SK-N-MC (cell line): ENCODE measurements around the gene KRTAP5-6.
"Not testable (repeated sequence)": the region's sequence is repeated elsewhere in the genome, so short reads cannot be mapped to it uniquely, and the experiment has no call there.

Experiments used
- DNase-seq: peaks from one replicate; pipeline ENCODE4 v3.0.0-alpha.2; 2011; ENCODE audit warnings: low read depth, low spot score
- H3K27ac ChIP-seq: fragments of 200-600 bp; sonication (generic); 2 replicates; pipeline ENCODE4 v1.5.1; 2016; ENCODE audit warnings: mixed run types
- H3K36me3 ChIP-seq: fragments of 200-600 bp; sonication (generic); 2 replicates; pipeline ENCODE4 v1.6.1; 2017; ENCODE audit warnings: antibody characterized with exemption, low read length, mixed read lengths; ENCODE audit not compliant: insufficient read depth
- H3K4me3 ChIP-seq: fragments of 200-600 bp; sonication (generic); 2 replicates; pipeline ENCODE4 v1.5.1; 2016
- H3K9ac ChIP-seq: fragments of 200-600 bp; sonication (generic); 2 replicates; pipeline ENCODE4 v1.8.0; 2017; ENCODE audit warnings: mixed run types, mixed read lengths; ENCODE audit not compliant: insufficient read length
- H3K9me3 ChIP-seq: fragments of 200-600 bp; sonication (generic); 2 replicates; pipeline ENCODE4 v1.6.1; 2017; ENCODE audit warnings: low read depth, mild to moderate bottlenecking, antibody characterized with exemption, low read length, moderate library complexity, mixed read lengths
- EZH2 ChIP-seq: fragments of 200-600 bp; sonication (generic); IDR thresholded peaks from one replicate; pipeline ENCODE4 v1.6.1; 2017; ENCODE audit warnings: antibody characterized with exemption
- FOXP2 ChIP-seq: optimal IDR thresholded peaks from 2 replicates; pipeline ENCODE3; 2011; ENCODE audit warnings: mild to moderate bottlenecking, moderate library complexity; ENCODE audit not compliant: insufficient read depth; ENCODE audit errors: extremely low read length, control extremely low read depth
- POLR2AphosphoS5 ChIP-seq: IDR thresholded peaks from 2 replicates; pipeline ENCODE4 v1.6.1; 2012; ENCODE audit warnings: mild to moderate bottlenecking, low read depth, low read length, borderline replicate concordance

The KRTAP5-6 gene

GRCh38 chr11:1659506-1659905, 37.5 kb upstream of the KRTAP5-6 start:
- no peak for DNase-seq
- H3K27ac ChIP-seq: no peak overlapping the region
- H3K4me3 ChIP-seq: no peak overlapping the region
- H3K9me3 ChIP-seq: no peaks in the 10 kb centered on the region
- no peak overlapping the region for H3K9ac ChIP-seq
- TF ChIP-seq POLR2AphosphoS5: no peak
- TF ChIP-seq EZH2: no peak
- TF ChIP-seq FOXP2: no peak
- no peaks in the 10 kb centered on the region for H3K36me3 ChIP-seq

- TF ChIP-seq EZH2: no peak
- no peak for TF ChIP-seq POLR2AphosphoS5
- no peak for TF ChIP-seq FOXP2
- Histone ChIP-seq H3K4me3 (no peak overlapping the region), H3K27ac (no peak overlapping the region)
Observed at GRCh38 chr11:1660111-1660867, 36.7 kb upstream of the KRTAP5-6 start.

GRCh38 chr11:1661454-1662269, 35.3 kb upstream of the KRTAP5-6 start:
- not testable (repeated sequence) for H3K36me3 ChIP-seq, H3K9ac ChIP-seq, DNase-seq, H3K27ac ChIP-seq, H3K4me3 ChIP-seq, H3K9me3 ChIP-seq

More at GRCh38 chr11:1660111-1660867, 36.7 kb upstream of the KRTAP5-6 start:
- Histone ChIP-seq H3K36me3 (no peaks in the 10 kb centered on the region), H3K9me3 (no peaks in the 10 kb centered on the region), H3K9ac (no peak overlapping the region)
- no peak for DNase-seq

GRCh38 chr11:1662699-1663283, 34.2 kb upstream of the KRTAP5-6 start:
- not testable (repeated sequence) for H3K9me3 ChIP-seq, H3K36me3 ChIP-seq, H3K27ac ChIP-seq, H3K4me3 ChIP-seq, DNase-seq, H3K9ac ChIP-seq

- no peak for DNase-seq
- H3K9ac ChIP-seq: no peak overlapping the region
- TF ChIP-seq FOXP2: no peak
- no peak for TF ChIP-seq POLR2AphosphoS5
Observed at GRCh38 chr11:1665313-1665712, 31.7 kb upstream of the KRTAP5-6 start.

GRCh38 chr11:1667121-1667850, 29.7 kb upstream of the KRTAP5-6 start:
- Histone ChIP-seq H3K9ac (no peak overlapping the region), H3K9me3 (no peaks in the 10 kb centered on the region), H3K36me3 (no peaks in the 10 kb centered on the region), H3K27ac (no peak overlapping the region), H3K4me3 (no peak overlapping the region)
- DNase-seq: no peak
- TF ChIP-seq POLR2AphosphoS5: no peak
- TF ChIP-seq EZH2: no peak
- TF ChIP-seq FOXP2: no peak

More at GRCh38 chr11:1665313-1665712, 31.7 kb upstream of the KRTAP5-6 start:
- no peaks in the 10 kb centered on the region for H3K9me3 ChIP-seq
- H3K4me3 ChIP-seq: no peak overlapping the region
- H3K36me3 ChIP-seq: no peaks in the 10 kb centered on the region
- H3K27ac ChIP-seq: no peak overlapping the region

- Histone ChIP-seq H3K9ac (no peak overlapping the region), H3K9me3 (no peaks in the 10 kb centered on the region), H3K27ac (no peak overlapping the region), H3K4me3 (no peak overlapping the region), H3K36me3 (no peaks in the 10 kb centered on the region)
- TF ChIP-seq POLR2AphosphoS5: no peak
- no peak for DNase-seq
Observed at GRCh38 chr11:1667906-1668305, 29.1 kb upstream of the KRTAP5-6 start.

- no peaks in the 10 kb centered on the region for H3K36me3 ChIP-seq
- H3K4me3 ChIP-seq: no peak overlapping the region
- TF ChIP-seq EZH2 (peak; percentile 45), FOXP2 (no peak)
- no peak overlapping the region for H3K9ac ChIP-seq
- DNase-seq: no peak
- H3K27ac ChIP-seq: no peak overlapping the region
- H3K9me3 ChIP-seq: no peaks in the 10 kb centered on the region
Observed at GRCh38 chr11:1668911-1669473, 28.0 kb upstream of the KRTAP5-6 start.
